Epithelial cell of esophagus (primary cell): ENCODE measurements around the gene SLC12A1.

ENCODE experiments used
- DNase-seq: peaks from one replicate; pipeline ENCODE4 v3.0.0; 2010; ENCODE audit warnings: low read depth
- H3K4me3 ChIP-seq: 2 replicates; pipeline ENCODE4 v1.5.1; 2011; ENCODE audit warnings: mild to moderate bottlenecking, low read length, control low read depth
- TF ChIP-seq, protein P1 (sequence below): IDR thresholded peaks from 2 replicates; pipeline ENCODE4 v1.5.1; 2011; ENCODE audit warnings: low read depth, mild to moderate bottlenecking, low read length, control low read depth, inconsistent platforms; ENCODE audit not compliant: insufficient read depth; ENCODE audit errors: missing control alignments

SLC12A1 gene

DNA sequence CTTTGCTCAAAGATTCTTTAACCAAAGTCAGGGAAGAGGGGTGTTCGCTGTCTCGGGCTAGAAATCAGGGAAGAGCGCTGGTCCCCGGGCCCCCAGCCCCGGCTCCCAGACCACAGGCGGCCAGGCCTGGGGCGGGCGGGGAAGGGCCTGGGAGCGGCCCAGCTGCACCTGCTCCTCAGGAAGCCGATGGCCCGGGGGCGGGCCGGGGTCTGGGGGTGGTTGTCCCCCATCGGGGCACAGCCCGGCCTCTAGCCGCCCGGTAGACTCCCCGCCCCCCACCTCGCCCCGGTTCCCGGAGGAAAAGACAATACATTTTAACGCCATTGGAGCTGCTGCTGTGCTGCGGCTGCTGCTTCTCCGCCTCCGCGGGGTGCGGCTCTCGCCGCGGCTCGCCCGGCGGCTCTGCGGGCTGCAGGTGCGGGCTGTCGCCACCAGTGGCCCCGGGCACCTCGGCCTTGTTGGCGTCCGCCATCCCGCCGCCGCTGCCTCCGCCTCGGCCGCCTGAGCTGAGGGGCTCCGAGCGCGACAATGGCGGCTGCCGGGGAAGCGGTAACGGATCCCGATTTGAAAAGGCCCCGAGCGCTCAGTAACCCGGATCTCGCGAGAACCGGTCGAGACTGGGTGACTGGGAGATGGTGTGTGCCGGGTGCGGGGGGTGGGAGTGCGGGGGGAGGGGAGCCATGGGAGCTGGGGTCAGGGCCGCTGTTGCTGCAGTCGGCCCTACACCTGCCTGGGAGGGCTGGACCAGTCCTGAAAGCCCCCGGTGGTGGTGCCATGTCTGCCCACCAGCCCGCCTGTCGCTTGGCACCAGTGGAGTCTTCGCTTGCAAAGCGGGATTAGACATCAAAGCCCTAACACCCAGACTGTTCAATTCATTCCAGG, 28.1 kb upstream of the SLC12A1 start, which contains the start of gene MYEF2:
Gene MYEF2 (minus strand): TSS at position 530 of the 882 bp plus-strand sequence. CDS start 58 bp downstream, at position 472.
- peak; percentile 66 for DNase-seq
- H3K4me3 ChIP-seq = peak within 1 kb of the TSS; percentile 49
- TF ChIP-seq, protein P1, sequence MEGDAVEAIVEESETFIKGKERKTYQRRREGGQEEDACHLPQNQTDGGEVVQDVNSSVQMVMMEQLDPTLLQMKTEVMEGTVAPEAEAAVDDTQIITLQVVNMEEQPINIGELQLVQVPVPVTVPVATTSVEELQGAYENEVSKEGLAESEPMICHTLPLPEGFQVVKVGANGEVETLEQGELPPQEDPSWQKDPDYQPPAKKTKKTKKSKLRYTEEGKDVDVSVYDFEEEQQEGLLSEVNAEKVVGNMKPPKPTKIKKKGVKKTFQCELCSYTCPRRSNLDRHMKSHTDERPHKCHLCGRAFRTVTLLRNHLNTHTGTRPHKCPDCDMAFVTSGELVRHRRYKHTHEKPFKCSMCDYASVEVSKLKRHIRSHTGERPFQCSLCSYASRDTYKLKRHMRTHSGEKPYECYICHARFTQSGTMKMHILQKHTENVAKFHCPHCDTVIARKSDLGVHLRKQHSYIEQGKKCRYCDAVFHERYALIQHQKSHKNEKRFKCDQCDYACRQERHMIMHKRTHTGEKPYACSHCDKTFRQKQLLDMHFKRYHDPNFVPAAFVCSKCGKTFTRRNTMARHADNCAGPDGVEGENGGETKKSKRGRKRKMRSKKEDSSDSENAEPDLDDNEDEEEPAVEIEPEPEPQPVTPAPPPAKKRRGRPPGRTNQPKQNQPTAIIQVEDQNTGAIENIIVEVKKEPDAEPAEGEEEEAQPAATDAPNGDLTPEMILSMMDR = no peak

DNA sequence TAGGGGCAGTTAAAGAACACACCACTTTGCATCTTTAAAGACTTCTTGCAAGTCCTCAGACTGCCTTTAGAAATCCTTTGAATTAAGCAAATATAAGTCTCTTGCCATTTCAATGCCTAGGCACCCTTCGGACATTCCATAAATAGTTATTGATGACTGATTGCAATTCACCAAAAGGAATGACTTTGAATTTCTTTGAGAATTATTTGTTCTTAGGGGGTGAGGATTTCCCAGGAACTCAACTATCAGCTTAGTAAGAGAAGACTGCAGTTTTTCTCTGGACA, 27.5 kb upstream of the SLC12A1 start:
- no peak for DNase-seq
- peak overlapping the region; percentile 49 for H3K4me3 ChIP-seq
- TF ChIP-seq, protein P1 = no peak

DNA sequence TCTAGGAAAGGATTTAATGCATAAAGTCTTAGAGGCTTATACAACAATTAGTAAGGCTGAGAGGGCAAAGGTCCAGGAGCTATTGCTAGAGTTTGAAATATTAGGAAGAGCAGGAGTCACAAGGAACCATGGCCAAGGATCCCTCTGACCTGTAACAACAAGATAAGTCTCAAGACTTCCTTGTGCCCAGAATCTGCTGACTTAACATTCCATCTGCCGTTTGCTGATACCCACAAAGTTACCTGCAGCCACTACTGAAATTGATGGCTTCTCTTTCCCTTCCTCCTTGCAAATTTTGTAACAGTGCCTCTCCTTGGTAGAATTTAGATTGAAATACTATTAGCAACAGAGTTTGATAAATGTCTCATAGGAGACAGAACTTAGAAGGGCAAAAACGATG, 23.4 kb upstream of the SLC12A1 start:
- DNase-seq = no peak
- H3K4me3 ChIP-seq = no peak overlapping the region
- TF ChIP-seq, protein P1 = no peak

DNA sequence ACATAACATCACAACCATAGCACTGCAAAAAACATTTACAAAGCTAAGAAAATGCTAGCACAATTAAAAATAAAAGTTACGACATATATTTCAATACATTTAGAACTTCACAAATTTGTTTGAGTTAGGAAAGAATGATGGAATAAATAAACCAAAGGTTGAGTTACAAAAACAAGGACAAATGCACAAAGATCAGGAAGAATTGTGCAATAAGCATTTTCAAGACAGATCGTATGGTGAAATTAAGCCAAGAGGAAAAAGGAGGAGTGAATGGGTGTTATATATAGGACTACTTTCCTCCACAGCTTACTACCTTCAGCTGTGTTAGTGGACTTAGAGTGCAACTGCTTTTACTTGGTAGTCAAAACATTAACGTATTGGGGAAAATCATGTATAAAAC, 20.6 kb upstream of the SLC12A1 start:
- TF ChIP-seq, protein P1 = no peak
- DNase-seq = no peak
- H3K4me3 ChIP-seq = no peak overlapping the region

DNA sequence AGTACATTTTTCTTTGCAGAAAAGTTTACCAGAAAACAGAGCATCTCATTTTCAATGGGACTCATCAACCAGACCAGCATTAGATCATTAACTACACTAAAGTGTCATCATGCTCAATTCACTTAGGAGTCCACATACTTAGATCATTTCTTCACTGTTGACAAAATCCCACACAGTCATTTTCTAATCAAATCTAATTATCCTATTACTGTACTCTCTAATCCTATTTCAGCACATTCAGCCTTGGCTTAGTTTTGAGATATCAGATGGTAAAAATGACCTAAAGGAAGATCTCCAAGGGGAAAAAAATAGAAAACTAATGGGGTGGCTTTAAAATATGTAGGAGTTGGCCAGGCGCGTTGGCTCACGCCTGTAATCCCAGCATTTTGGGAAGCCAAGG, 19.8 kb upstream of the SLC12A1 start:
- DNase-seq = no peak
- no peak overlapping the region for H3K4me3 ChIP-seq
- TF ChIP-seq, protein P1 = no peak

DNA sequence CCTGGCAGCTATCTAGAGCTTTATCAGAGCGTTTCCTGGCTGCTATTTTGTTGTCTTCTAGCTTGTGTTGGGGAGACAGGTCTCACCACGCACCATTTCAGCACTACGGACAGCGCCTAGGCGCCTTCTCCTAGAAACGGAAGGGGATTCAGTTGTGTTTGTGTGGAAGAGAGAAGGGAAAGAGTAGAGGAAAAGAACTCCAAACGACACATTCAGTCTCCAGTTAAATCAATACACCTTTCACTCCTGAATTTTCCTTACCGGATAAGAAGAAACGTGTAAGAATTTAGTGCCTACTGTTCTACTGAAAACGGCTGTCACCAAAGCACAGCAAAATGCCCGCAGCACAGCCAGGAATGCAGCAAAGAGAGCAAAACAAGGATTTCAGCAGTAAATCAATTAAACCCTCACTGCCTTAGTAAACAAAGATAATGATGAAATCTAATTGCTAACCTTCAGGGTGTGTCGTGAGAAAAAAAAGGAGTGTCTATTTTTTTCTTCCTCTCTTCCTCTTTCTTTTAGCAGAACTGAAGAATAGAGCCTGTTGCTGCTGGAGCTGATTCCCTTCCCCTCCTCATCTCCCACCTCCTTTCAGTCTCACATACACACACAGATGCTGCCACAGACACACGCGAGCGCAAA, 15.0 kb upstream of the SLC12A1 start:
- TF ChIP-seq, protein P1 = no peak
- peak; percentile 80 for DNase-seq
- no peak overlapping the region for H3K4me3 ChIP-seq

DNA sequence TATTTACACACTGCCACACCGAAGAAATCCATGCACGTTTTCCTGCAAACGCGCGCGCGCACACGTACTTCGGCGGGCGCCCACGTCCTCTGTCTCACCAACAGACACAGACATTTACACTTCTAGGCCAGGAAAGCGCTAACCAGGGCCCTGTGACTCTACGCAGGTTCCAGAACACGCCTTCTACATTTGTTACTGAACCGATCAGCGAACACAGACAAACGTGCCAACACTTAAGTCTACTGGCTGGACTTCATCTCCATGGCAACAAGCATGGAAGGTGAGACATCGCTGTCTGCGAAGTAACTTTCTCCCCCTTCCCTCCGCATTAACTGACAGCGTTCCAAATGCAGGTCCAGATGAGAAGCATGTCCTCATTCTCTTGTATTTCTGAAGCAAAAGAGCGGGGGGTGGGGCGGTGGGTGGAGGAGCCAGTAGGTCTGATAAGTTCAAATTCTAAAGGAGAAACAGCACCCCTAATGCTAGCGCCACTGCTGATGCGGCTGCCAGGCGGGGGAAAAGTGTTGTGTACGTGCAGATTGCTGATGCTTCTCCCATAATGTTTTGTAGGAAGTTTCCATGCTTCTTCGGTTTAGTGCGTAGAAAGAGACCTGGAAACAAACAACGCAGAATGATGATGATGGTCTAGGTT, 14.4 kb upstream of the SLC12A1 start, which contains the start of gene CTXN2:
Gene CTXN2 (plus strand): TSS at position 92 of the 652 bp plus-strand sequence. CDS start 9,636 bp downstream, outside the sequence.
- peak; percentile 24 for DNase-seq
- no peak within 1 kb of the TSS for H3K4me3 ChIP-seq
- TF ChIP-seq, protein P1 = no peak
